MM.1S (cell line): ENCODE results near the gene DSEL.

Experiments
- DNase-seq: peaks from one replicate; pipeline ENCODE4 v3.0.0-alpha.2; 2015
- H2AFZ ChIP-seq: fragments of 300-600 bp; sonication (generic); 2 replicates; pipeline ENCODE4 v1.6.0; 2016; ENCODE audit warnings: antibody characterized with exemption, low read length
- H3F3A ChIP-seq: fragments of 300-600 bp; sonication (generic); 2 replicates; pipeline ENCODE4 v1.6.1; 2016; ENCODE audit warnings: mild to moderate bottlenecking, antibody characterized with exemption, low read length, moderate library complexity, mixed read lengths; ENCODE audit not compliant: insufficient read depth
- H3K27ac ChIP-seq: fragments of 300-600 bp; sonication (generic); 2 replicates; pipeline ENCODE4 v1.5.1; 2016; ENCODE audit warnings: mild to moderate bottlenecking, low read length
- H3K27me3 ChIP-seq: fragments of 300-600 bp; sonication (generic); replicated peaks from 2 replicates; pipeline ENCODE4 v1.6.0; 2016; ENCODE audit warnings: low read length; ENCODE audit not compliant: insufficient read depth
- H3K36me3 ChIP-seq: fragments of 300-600 bp; sonication (generic); replicated peaks from 2 replicates; pipeline ENCODE4 v1.6.1; 2016; ENCODE audit warnings: mild to moderate bottlenecking, low read length, mixed read lengths; ENCODE audit not compliant: insufficient read depth
- H3K4me1 ChIP-seq: fragments of 300-600 bp; sonication (generic); 2 replicates; pipeline ENCODE4 v1.6.1; 2016; ENCODE audit warnings: low read length, mixed read lengths
- H3K4me2 ChIP-seq: fragments of 300-600 bp; sonication (generic); 2 replicates; pipeline ENCODE4 v1.6.0; 2016; ENCODE audit warnings: low read depth, low read length
- H3K4me3 ChIP-seq: fragments of 300-600 bp; sonication (generic); 2 replicates; pipeline ENCODE4 v1.5.1; 2016; ENCODE audit warnings: low read length, mixed read lengths
- H3K79me2 ChIP-seq: fragments of 300-600 bp; sonication (generic); 2 replicates; pipeline ENCODE4 v1.6.1; 2016; ENCODE audit warnings: mixed run types, low read length, mixed read lengths
- H3K9ac ChIP-seq: fragments of 300-600 bp; sonication (generic); 2 replicates; pipeline ENCODE4 v1.6.1; 2016; ENCODE audit warnings: low read length, mixed read lengths
- H3K9me2 ChIP-seq: fragments of 300-600 bp; sonication (generic); replicated peaks from 2 replicates; pipeline ENCODE4 v1.6.1; 2016; ENCODE audit warnings: mild to moderate bottlenecking, low read length, mixed read lengths; ENCODE audit not compliant: insufficient read depth
- H3K9me3 ChIP-seq: fragments of 300-600 bp; sonication (generic); replicated peaks from 2 replicates; pipeline ENCODE4 v1.6.1; 2016; ENCODE audit warnings: mild to moderate bottlenecking, low read length, mixed read lengths; ENCODE audit not compliant: insufficient read depth
- H4K20me1 ChIP-seq: fragments of 300-600 bp; sonication (generic); 2 replicates; pipeline ENCODE4 v1.6.1; 2016; ENCODE audit warnings: mild to moderate bottlenecking, low read length, moderate library complexity, mixed read lengths; ENCODE audit not compliant: insufficient read depth
- EZH2 ChIP-seq: fragments of 300-600 bp; sonication (generic); optimal IDR thresholded peaks from 2 replicates; pipeline ENCODE3; 2017; ENCODE audit warnings: low read depth, mild to moderate bottlenecking, antibody characterized with exemption, low read length, mixed read lengths
- EZH2phosphoT487 ChIP-seq: fragments of 300-600 bp; sonication (generic); IDR thresholded peaks from 2 replicates; pipeline ENCODE4 v1.6.1; 2018; ENCODE audit warnings: antibody characterized with exemption, low read length
- TF ChIP-seq, protein P1 (sequence below): fragments of 300-600 bp; sonication (generic); IDR thresholded peaks from 2 replicates; pipeline ENCODE4 v1.5.1; 2016; ENCODE audit warnings: antibody characterized with exemption, low read length, mixed read lengths

DSEL gene

DNA sequence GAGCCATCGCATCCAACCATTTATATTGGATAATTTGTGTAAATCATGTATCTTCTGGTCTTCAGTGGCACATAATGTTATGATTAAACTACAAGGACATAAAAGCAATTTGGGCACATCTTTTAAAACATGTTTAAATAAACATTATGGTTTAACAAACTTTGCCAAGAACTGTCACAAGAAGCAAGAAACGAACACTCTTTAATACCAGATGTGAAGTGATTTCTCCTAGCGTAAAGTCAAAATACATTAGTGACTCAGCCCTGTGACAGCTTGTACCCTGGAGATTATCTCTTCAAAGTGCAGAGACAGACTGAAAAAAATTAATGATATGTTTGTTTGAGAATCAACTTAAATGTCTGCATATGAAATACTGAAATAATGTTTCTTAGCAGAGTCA, 39.9 kb downstream of the DSEL start:
- Histone ChIP-seq H3K27me3 (no peaks in the 10 kb centered on the region), H3F3A (no peaks in the 10 kb centered on the region), H3K4me3 (no peak overlapping the region), H3K27ac (no peak overlapping the region), H3K36me3 (no peaks in the 10 kb centered on the region), H4K20me1 (no peaks in the 10 kb centered on the region), H3K9me2 (no peaks in the 10 kb centered on the region), H3K79me2 (no peaks in the 10 kb centered on the region), H3K9ac (no peak overlapping the region), H2AFZ (no peak overlapping the region), H3K9me3 (no peaks in the 10 kb centered on the region), H3K4me1 (no peaks in the 10 kb centered on the region), H3K4me2 (no peak overlapping the region)
- no peak for DNase-seq
- TF ChIP-seq, protein P1, sequence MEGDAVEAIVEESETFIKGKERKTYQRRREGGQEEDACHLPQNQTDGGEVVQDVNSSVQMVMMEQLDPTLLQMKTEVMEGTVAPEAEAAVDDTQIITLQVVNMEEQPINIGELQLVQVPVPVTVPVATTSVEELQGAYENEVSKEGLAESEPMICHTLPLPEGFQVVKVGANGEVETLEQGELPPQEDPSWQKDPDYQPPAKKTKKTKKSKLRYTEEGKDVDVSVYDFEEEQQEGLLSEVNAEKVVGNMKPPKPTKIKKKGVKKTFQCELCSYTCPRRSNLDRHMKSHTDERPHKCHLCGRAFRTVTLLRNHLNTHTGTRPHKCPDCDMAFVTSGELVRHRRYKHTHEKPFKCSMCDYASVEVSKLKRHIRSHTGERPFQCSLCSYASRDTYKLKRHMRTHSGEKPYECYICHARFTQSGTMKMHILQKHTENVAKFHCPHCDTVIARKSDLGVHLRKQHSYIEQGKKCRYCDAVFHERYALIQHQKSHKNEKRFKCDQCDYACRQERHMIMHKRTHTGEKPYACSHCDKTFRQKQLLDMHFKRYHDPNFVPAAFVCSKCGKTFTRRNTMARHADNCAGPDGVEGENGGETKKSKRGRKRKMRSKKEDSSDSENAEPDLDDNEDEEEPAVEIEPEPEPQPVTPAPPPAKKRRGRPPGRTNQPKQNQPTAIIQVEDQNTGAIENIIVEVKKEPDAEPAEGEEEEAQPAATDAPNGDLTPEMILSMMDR = no peak
- TF ChIP-seq EZH2 (no peak), EZH2phosphoT487 (no peak)

DNA sequence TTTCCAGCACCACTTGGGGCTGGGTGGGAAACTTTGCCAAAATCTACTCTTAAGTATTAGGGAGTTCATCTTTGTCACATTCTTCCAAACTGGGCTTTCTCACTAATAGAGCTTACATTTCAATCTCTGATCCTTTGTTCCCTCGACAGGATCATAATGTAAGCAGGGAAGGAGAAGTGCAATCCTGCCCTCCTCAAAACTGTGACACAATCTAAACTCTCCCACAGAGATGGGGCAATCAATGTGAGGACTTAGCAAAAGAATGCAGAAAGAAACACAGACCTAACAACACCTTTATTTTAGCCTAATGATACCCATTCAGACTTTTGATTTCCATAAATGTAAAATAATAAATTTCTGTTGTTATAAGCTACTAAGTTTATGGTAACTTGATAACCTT, 40.8 kb downstream of the DSEL start:
- H4K20me1 ChIP-seq = no peaks in the 10 kb centered on the region
- no peaks in the 10 kb centered on the region for H3K9me2 ChIP-seq
- H3K4me2 ChIP-seq = no peak overlapping the region
- H3F3A ChIP-seq = no peaks in the 10 kb centered on the region
- no peak overlapping the region for H3K9ac ChIP-seq
- H3K36me3 ChIP-seq = no peaks in the 10 kb centered on the region
- no peaks in the 10 kb centered on the region for H3K79me2 ChIP-seq
- no peak overlapping the region for H3K4me3 ChIP-seq
- no peak overlapping the region for H2AFZ ChIP-seq
- DNase-seq = no peak
- no peaks in the 10 kb centered on the region for H3K9me3 ChIP-seq
- H3K27ac ChIP-seq = no peak overlapping the region
- no peaks in the 10 kb centered on the region for H3K27me3 ChIP-seq
- TF ChIP-seq, protein P1 = no peak
- TF ChIP-seq EZH2 (no peak), EZH2phosphoT487 (no peak)
- H3K4me1 ChIP-seq = no peaks in the 10 kb centered on the region

DNA sequence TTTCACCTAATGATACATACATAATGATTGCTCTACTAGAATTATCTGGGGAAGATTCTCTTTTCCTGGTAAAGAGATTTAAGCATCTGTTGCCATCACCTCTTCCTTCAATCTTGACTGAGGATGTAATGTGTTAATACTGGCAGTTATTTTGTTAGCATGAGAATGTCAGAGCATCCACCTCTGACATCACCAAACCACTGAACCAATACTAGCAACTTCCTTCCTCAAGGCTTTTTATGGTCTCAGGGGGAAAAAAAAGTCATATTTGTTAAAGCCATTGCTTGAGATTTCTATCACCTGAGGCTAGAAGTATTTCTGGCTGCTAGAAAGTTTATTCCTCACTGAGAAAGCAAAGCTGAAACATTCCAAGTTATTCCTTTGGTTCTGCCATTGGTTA, 48.5 kb downstream of the DSEL start:
- Histone ChIP-seq H4K20me1 (no peaks in the 10 kb centered on the region), H3K9me3 (no peaks in the 10 kb centered on the region), H3K36me3 (no peaks in the 10 kb centered on the region), H3K79me2 (no peaks in the 10 kb centered on the region), H3K4me2 (no peak overlapping the region), H3K27ac (no peak overlapping the region), H3K27me3 (no peaks in the 10 kb centered on the region), H3K9me2 (no peaks in the 10 kb centered on the region), H3F3A (no peaks in the 10 kb centered on the region), H3K9ac (no peak overlapping the region), H3K4me1 (no peaks in the 10 kb centered on the region), H2AFZ (no peak overlapping the region), H3K4me3 (no peak overlapping the region)
- TF ChIP-seq, protein P1 = no peak
- TF ChIP-seq EZH2phosphoT487 (no peak), EZH2 (no peak)
- DNase-seq = no peak

DNA sequence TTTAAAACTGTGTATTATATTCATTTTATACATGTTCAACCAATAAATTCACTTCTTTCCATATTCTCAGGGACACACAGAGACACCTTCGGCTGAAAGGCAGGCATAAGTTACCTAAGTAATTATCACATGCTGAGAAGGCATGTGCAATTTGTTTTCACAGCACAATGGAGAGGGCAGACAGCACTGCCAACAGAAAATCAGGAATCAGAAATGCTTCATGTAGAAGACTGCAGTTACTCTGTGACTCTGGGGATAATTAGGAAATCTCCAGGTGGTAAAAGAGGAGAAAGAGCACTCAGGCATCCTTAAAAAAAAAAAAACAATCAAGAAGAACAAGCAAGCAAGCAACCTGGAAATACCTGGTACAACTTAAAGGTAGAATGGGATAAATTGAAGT, 49.3 kb downstream of the DSEL start:
- Histone ChIP-seq H3K9me2 (no peaks in the 10 kb centered on the region), H3K4me1 (no peaks in the 10 kb centered on the region), H3K27ac (no peak overlapping the region), H3K9me3 (no peaks in the 10 kb centered on the region), H3K9ac (no peak overlapping the region), H3K36me3 (no peaks in the 10 kb centered on the region), H3K4me3 (no peak overlapping the region), H4K20me1 (no peaks in the 10 kb centered on the region), H3F3A (no peaks in the 10 kb centered on the region), H3K4me2 (no peak overlapping the region), H2AFZ (no peak overlapping the region), H3K79me2 (no peaks in the 10 kb centered on the region), H3K27me3 (no peaks in the 10 kb centered on the region)
- DNase-seq = no peak
- TF ChIP-seq, protein P1 = no peak
- no peak for TF ChIP-seq EZH2phosphoT487
- no peak for TF ChIP-seq EZH2
